ENCODE measurements around the gene VPS45. TPM values are rescaled to one million over a fixed set of nuclear protein-coding genes. Genes with fewer than 3 reads are reported as not detected.

The VPS45 gene
- total and polyA plus RNA-seq, 9 donors: 16.8 to 45.8 (median 32.7) TPM

GRCh38 chr1:150110116-150110515 is 42.5 kb downstream of the VPS45 start:
- peaks cover 0 to 3% of the 10 kb centered on the region in 2 donors for H3K9me3 ChIP-seq
- no peaks in the 10 kb centered on the region for H3K4me1 ChIP-seq (ENCODE audit: insufficient read depth)
- H3K36me3 ChIP-seq: no peaks in the 10 kb centered on the region
- no peak overlapping the region for H3K27ac ChIP-seq
- intact Hi-C loops (cut with DNase I): no loop called here
- TF ChIP-seq CTCF (IDR thresholded peaks at IDR 0.05) (no peak), EP300 (IDR thresholded peaks at IDR 0.05) (no peak), POLR2A (IDR thresholded peaks at IDR 0.05) (no peak)
- no peaks in the 10 kb centered on the region for H3K27me3 ChIP-seq
- WGBS, 3 donors: 87 to 93% (median 90%) methylated on average over 2 of the region's 2 CpGs
- no peak for DNase-seq
- no peak overlapping the region for H3K4me3 ChIP-seq

GRCh38 chr1:150111670-150112069 is 44.1 kb downstream of the VPS45 start:
- Histone ChIP-seq H3K27ac (no peak overlapping the region), H3K36me3 (no peaks in the 10 kb centered on the region), H3K4me1 (ENCODE audit: insufficient read depth) (no peaks in the 10 kb centered on the region), H3K27me3 (no peaks in the 10 kb centered on the region), H3K9me3 (peaks cover 0 to 3% of the 10 kb centered on the region in 2 donors), H3K4me3 (no peak overlapping the region)
- intact Hi-C loops (cut with DNase I): no loop called here
- WGBS, 3 donors: 64 to 71% (median 65%) methylated on average over 5 of the region's 5 CpGs
- no peak for TF ChIP-seq EP300 (IDR thresholded peaks at IDR 0.05)
- TF ChIP-seq CTCF (IDR thresholded peaks at IDR 0.05): no peak
- TF ChIP-seq POLR2A (IDR thresholded peaks at IDR 0.05): no peak
- DNase-seq: no peak

- WGBS, 3 donors: 89 to 94% (median 91%) methylated on average over 1 of the region's 1 CpG
- no peaks in the 10 kb centered on the region for H3K27me3 ChIP-seq
These were observed 47.5 kb downstream of the VPS45 start for GRCh38 chr1:150115121-150115520.

DNA sequence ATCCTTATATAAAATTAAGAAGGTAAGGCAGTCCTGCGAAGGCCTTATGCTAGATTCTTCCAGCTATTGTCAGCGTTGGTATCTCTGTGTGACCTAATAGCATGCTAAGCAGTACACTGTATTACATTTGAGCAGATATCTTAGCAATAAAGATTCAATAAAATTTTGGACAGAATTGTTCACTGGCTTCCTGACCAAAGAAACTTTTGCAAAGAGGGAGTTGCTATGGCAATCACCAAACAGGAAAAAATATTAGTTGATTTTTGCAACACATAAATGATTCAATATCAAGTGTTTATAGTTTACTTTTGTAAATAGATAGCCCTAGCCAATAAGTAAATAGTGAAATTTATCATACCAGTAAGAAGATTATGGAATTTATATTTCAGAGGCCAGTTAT is 51.1 kb downstream of the VPS45 start:
- Histone ChIP-seq H3K27me3 (no peaks in the 10 kb centered on the region), H3K4me1 (ENCODE audit: insufficient read depth) (no peaks in the 10 kb centered on the region), H3K9me3 (peaks cover 0 to 3% of the 10 kb centered on the region in 2 donors), H3K27ac (no peak overlapping the region), H3K36me3 (no peaks in the 10 kb centered on the region), H3K4me3 (no peak overlapping the region)
- DNase-seq: no peak
- intact Hi-C loops (cut with DNase I): no loop called here
- 46 to 61% (median 60%) methylated on average over 2 of the region's 2 CpGs for whole genome bisulfite sequencing, 3 donors
- no peak for TF ChIP-seq CTCF (IDR thresholded peaks at IDR 0.05)
- no peak for TF ChIP-seq EP300 (IDR thresholded peaks at IDR 0.05)
- no peak for TF ChIP-seq POLR2A (IDR thresholded peaks at IDR 0.05)

More at GRCh38 chr1:150115121-150115520, 47.5 kb downstream of the VPS45 start:
- H3K4me3 ChIP-seq: no peak overlapping the region
- DNase-seq: no peak
- TF ChIP-seq CTCF (IDR thresholded peaks at IDR 0.05) (no peak), POLR2A (IDR thresholded peaks at IDR 0.05) (no peak), EP300 (IDR thresholded peaks at IDR 0.05) (no peak)
- peaks cover 0 to 3% of the 10 kb centered on the region in 2 donors for H3K9me3 ChIP-seq
- intact Hi-C loops (cut with DNase I): no loop called here
- no peaks in the 10 kb centered on the region for H3K4me1 ChIP-seq (ENCODE audit: insufficient read depth)
- H3K36me3 ChIP-seq: no peaks in the 10 kb centered on the region
- H3K27ac ChIP-seq: no peak overlapping the region

Data from ovary (tissue), 9 donors.